IMR-90 (cell line): ENCODE data around the gene PRRC2B.
"Not testable (repeated sequence)": the region's sequence is repeated elsewhere in the genome, so short reads cannot be mapped to it uniquely, and the experiment has no call there.

ENCODE experiments used
- BHLHE40 ChIP-seq: fragments of 150-350 bp; IDR thresholded peaks from 2 replicates; pipeline ENCODE4 v1.6.1; 2016; ENCODE audit warnings: mild to moderate bottlenecking, low read depth, low read length
- CEBPB ChIP-seq: IDR thresholded peaks from 2 replicates; pipeline ENCODE4 v1.6.1; 2012; ENCODE audit warnings: low read depth, low read length, improper control_type of control experiment
- FOS ChIP-seq: fragments of 150-350 bp; IDR thresholded peaks from 2 replicates; pipeline ENCODE4 v1.6.1; 2016; ENCODE audit warnings: low read depth, low read length
- NFE2L2 ChIP-seq: fragments of 150-350 bp; IDR thresholded peaks from 2 replicates; pipeline ENCODE4 v1.6.1; 2016; ENCODE audit warnings: low read depth, mild to moderate bottlenecking, low read length
- POLR2A ChIP-seq: IDR thresholded peaks from 2 replicates; pipeline ENCODE4 v1.6.1; 2012; ENCODE audit warnings: mild to moderate bottlenecking, low read depth, low read length
- RAD21 ChIP-seq: IDR thresholded peaks from 2 replicates; pipeline ENCODE4 v1.6.1; 2012; ENCODE audit warnings: low read length, improper control_type of control experiment
- SMC3 ChIP-seq: fragments of 150-350 bp; IDR thresholded peaks from 2 replicates; pipeline ENCODE4 v1.6.1; 2016; ENCODE audit warnings: low read depth, mild to moderate bottlenecking, antibody characterized with exemption, low read length, moderate library complexity
- TF ChIP-seq, protein P1 (sequence below): fragments of 150-350 bp; IDR thresholded peaks from 2 replicates; pipeline ENCODE4 v1.6.1; 2016; ENCODE audit warnings: low read depth, mild to moderate bottlenecking, low read length, moderate library complexity, borderline replicate concordance
- TF ChIP-seq, protein P2 (sequence below): conservative IDR thresholded peaks from 2 replicates; pipeline ENCODE4 v1.5.1; 2012; ENCODE audit warnings: mild to moderate bottlenecking, low read depth, low read length, improper control_type of control experiment
- TF ChIP-seq, protein P3 (sequence below): fragments of 150-350 bp; IDR thresholded peaks from 2 replicates; pipeline ENCODE4 v1.6.1; 2017; ENCODE audit warnings: mild to moderate bottlenecking, antibody characterized with exemption, low read length, low read depth

DNA sequence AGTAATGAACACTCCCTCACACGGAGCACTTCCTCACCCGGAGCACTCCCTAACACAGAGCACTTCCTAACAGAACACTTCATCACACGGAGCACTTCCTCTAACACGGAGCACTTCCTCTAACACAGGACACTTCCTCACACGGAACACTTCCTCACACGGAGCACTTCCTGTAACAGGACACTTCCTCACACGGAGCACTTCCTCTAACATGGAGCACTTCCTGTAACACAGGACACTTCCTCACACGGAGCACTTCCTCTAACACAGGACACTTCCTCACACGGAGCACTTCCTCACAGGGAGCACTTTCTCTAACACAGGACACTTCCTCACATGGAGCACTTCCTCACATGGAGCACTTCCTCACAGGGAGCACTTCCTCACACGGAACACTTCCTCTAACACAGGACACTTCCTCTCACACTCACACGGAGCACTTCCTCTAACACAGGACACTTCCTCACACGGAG lies 121.7 kb downstream of the PRRC2B start:
- TF ChIP-seq, protein P1, sequence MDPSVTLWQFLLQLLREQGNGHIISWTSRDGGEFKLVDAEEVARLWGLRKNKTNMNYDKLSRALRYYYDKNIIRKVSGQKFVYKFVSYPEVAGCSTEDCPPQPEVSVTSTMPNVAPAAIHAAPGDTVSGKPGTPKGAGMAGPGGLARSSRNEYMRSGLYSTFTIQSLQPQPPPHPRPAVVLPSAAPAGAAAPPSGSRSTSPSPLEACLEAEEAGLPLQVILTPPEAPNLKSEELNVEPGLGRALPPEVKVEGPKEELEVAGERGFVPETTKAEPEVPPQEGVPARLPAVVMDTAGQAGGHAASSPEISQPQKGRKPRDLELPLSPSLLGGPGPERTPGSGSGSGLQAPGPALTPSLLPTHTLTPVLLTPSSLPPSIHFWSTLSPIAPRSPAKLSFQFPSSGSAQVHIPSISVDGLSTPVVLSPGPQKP, result not testable (repeated sequence)
- TF ChIP-seq NFE2L2, RAD21, SMC3, CEBPB, FOS, POLR2A, BHLHE40: not testable (repeated sequence)
- TF ChIP-seq, protein P2, sequence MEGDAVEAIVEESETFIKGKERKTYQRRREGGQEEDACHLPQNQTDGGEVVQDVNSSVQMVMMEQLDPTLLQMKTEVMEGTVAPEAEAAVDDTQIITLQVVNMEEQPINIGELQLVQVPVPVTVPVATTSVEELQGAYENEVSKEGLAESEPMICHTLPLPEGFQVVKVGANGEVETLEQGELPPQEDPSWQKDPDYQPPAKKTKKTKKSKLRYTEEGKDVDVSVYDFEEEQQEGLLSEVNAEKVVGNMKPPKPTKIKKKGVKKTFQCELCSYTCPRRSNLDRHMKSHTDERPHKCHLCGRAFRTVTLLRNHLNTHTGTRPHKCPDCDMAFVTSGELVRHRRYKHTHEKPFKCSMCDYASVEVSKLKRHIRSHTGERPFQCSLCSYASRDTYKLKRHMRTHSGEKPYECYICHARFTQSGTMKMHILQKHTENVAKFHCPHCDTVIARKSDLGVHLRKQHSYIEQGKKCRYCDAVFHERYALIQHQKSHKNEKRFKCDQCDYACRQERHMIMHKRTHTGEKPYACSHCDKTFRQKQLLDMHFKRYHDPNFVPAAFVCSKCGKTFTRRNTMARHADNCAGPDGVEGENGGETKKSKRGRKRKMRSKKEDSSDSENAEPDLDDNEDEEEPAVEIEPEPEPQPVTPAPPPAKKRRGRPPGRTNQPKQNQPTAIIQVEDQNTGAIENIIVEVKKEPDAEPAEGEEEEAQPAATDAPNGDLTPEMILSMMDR, result not testable (repeated sequence)
- TF ChIP-seq, protein P3, sequence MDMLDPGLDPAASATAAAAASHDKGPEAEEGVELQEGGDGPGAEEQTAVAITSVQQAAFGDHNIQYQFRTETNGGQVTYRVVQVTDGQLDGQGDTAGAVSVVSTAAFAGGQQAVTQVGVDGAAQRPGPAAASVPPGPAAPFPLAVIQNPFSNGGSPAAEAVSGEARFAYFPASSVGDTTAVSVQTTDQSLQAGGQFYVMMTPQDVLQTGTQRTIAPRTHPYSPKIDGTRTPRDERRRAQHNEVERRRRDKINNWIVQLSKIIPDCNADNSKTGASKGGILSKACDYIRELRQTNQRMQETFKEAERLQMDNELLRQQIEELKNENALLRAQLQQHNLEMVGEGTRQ, result not testable (repeated sequence)
